ENCODE data around the gene REPS1. TPM values are rescaled to one million over a fixed set of nuclear protein-coding genes. Genes with fewer than 3 reads are reported as not detected.

The REPS1 gene
- total and polyA plus RNA-seq, 2 donors (not counting 1 experiment from before 2014, with no cell fraction given), result 38.1 to 57.1 TPM

GRCh38 chr6:138953451-138953850 lies 34.6 kb downstream of the REPS1 start:
- CTCF ChIA-PET, result no interaction called here
- Mint-ChIP-seq H3K4me1 (peaks cover 49% of the 10 kb centered on the region), H3K27ac (no peak overlapping the region), H3K27me3 (no peaks in the 10 kb centered on the region), H3K4me3 (no peak overlapping the region), H3K9me3 (ENCODE audit: insufficient read depth) (peaks cover 4% of the 10 kb centered on the region)
- no peak overlapping the region for H3K9ac ChIP-seq (ENCODE audit: low read length)
- intact Hi-C loops (cut with micrococcal nuclease), result loop anchor here (5.0 kb wide), 1 partner anchor 34 kb away; the partner anchor contains the start of gene REPS1
- peaks cover 6 to 14% of the 10 kb centered on the region in 2 donors for H3K4me1 ChIP-seq (ENCODE audit: control insufficient read depth in 2 of 2, insufficient read depth in 2 of 2, low read length in 2 of 2)
- no peaks in the 10 kb centered on the region for H3K27me3 ChIP-seq (replicated peaks in 1 of 4; ENCODE audit: control extremely low read depth in 1 of 4, control insufficient read depth in 3 of 4, insufficient read depth in 4 of 4, low read length in 3 of 4)
- H3K9me3 ChIP-seq (ENCODE audit: control extremely low read depth in 1 of 3, control insufficient read depth in 2 of 3, insufficient read depth in 1 of 3, low read length in 2 of 3), result no peaks in the 10 kb centered on the region
- TF ChIP-seq CTCF (IDR thresholded peaks at IDR 0.05) (no peak), EZH2 (IDR thresholded peaks at IDR 0.05; ENCODE audit: borderline replicate concordance, insufficient read depth, low read depth, low read length, poor library complexity, severe bottlenecking) (no peak)
- H3K4me2 ChIP-seq (replicated peaks; ENCODE audit: low read depth, low read length, poor library complexity, severe bottlenecking), result no peak overlapping the region
- no peak overlapping the region for H3K4me3 ChIP-seq (ENCODE audit: control extremely low read depth in 1 of 5, extremely low read depth in 1 of 5, insufficient read depth in 1 of 5, low read depth in 2 of 5, low read length in 4 of 5)
- peak; percentile 16 for DNase-seq
- POLR2A ChIA-PET, result interaction anchor here (0.7 kb wide), 1 partner anchor 318 kb away, joined by 4 read pairs; no protein-coding TSS in a partner anchor
- no peaks in the 10 kb centered on the region for H3K36me3 ChIP-seq (replicated peaks in 1 of 2; ENCODE audit: control extremely low read depth in 1 of 2, control insufficient read depth in 1 of 2, extremely low read depth in 1 of 2, insufficient read depth in 2 of 2, low read length in 1 of 2)
- WGBS (ENCODE audit: insufficient coverage), result no CpG with 5 or more reads among the region's 1 CpG
- H3K79me2 ChIP-seq (ENCODE audit: control insufficient read depth, insufficient read depth, low read length), result peaks cover 70% of the 10 kb centered on the region
- H4K20me1 ChIP-seq (ENCODE audit: control insufficient read depth, insufficient read depth, low read length, poor library complexity, severe bottlenecking), result peaks cover 46% of the 10 kb centered on the region
- ATAC-seq (ENCODE audit: low read depth), result peak; percentile 53
- no peak overlapping the region for H3K27ac ChIP-seq (ENCODE audit: low read length in 2 of 2)
- no peak overlapping the region for H2AFZ ChIP-seq (ENCODE audit: insufficient read depth, low read depth, low read length, poor library complexity, severe bottlenecking)

DNA sequence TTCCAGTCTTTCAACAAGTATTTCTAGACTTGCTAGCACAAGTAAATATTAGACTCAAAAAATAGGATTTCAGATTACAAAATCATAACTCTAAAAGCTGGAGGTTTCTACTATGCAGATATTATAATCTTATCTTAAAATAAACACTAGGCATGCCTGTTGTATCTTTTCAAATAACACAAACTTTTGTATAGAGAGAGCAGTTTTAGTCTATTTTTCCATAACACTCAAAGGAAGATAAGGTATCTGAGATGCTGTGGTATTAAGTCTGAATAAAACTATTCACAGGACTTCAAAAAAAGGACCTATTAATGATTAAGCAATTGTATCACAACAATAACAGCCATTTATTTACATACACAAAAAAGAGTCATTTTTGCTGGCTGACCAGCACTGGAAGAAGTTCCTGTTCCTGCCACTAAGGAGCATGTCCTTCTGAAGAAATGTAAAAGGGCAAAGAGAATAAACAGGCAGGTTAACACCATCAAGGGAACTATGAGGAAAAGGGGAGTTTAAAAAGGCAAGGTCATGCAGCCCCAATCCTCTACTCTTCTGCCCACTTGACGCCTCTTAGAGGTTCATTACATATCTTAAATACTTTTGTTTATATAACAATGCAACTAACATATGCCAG lies 39.4 kb downstream of the REPS1 start:
- Mint-ChIP-seq H3K4me3 (no peak overlapping the region), H3K27me3 (no peaks in the 10 kb centered on the region), H3K9me3 (ENCODE audit: insufficient read depth) (no peaks in the 10 kb centered on the region), H3K4me1 (peaks cover 18% of the 10 kb centered on the region), H3K27ac (no peak overlapping the region)
- no CpG with 5 or more reads among the region's 1 CpG for WGBS (ENCODE audit: insufficient coverage)
- Histone ChIP-seq H4K20me1 (ENCODE audit: control insufficient read depth, insufficient read depth, low read length, poor library complexity, severe bottlenecking) (peaks cover 27% of the 10 kb centered on the region), H3K9me3 (ENCODE audit: control extremely low read depth in 1 of 3, control insufficient read depth in 2 of 3, insufficient read depth in 1 of 3, low read length in 2 of 3) (no peaks in the 10 kb centered on the region), H3K9ac (ENCODE audit: low read length) (no peak overlapping the region), H3K4me1 (ENCODE audit: control insufficient read depth in 2 of 2, insufficient read depth in 2 of 2, low read length in 2 of 2) (peaks cover 3 to 4% of the 10 kb centered on the region in 2 donors), H3K27me3 (replicated peaks in 1 of 4; ENCODE audit: control extremely low read depth in 1 of 4, control insufficient read depth in 3 of 4, insufficient read depth in 4 of 4, low read length in 3 of 4) (no peaks in the 10 kb centered on the region), H3K4me3 (ENCODE audit: control extremely low read depth in 1 of 5, extremely low read depth in 1 of 5, insufficient read depth in 1 of 5, low read depth in 2 of 5, low read length in 4 of 5) (no peak overlapping the region), H3K27ac (ENCODE audit: low read length in 2 of 2) (no peak overlapping the region), H3K79me2 (ENCODE audit: control insufficient read depth, insufficient read depth, low read length) (peaks cover 28% of the 10 kb centered on the region), H3K36me3 (replicated peaks in 1 of 2; ENCODE audit: control extremely low read depth in 1 of 2, control insufficient read depth in 1 of 2, extremely low read depth in 1 of 2, insufficient read depth in 2 of 2, low read length in 1 of 2) (peaks cover 0 to 12% of the 10 kb centered on the region in 2 experiments), H3K4me2 (replicated peaks; ENCODE audit: low read depth, low read length, poor library complexity, severe bottlenecking) (no peak overlapping the region), H2AFZ (ENCODE audit: insufficient read depth, low read depth, low read length, poor library complexity, severe bottlenecking) (no peak overlapping the region)
- ChIA-PET CTCF (no interaction called here), POLR2A (no interaction called here)
- intact Hi-C loops (cut with micrococcal nuclease), result no loop called here
- ATAC-seq (ENCODE audit: low read depth) (no peak), DNase-seq (no peak)
- TF ChIP-seq EZH2 (IDR thresholded peaks at IDR 0.05; ENCODE audit: borderline replicate concordance, insufficient read depth, low read depth, low read length, poor library complexity, severe bottlenecking) (no peak), CTCF (IDR thresholded peaks at IDR 0.05) (no peak)
